Stimulated activated naive CD8-positive, alpha-beta T cell treated with anti-CD3 and anti-CD28 coated beads, Interleukin-15, Interleukin-2, amounts not matched to agents 100 ng/mL and 50 ng/mL, for 24 hours (primary cell): ENCODE measurements around the gene ATP2B1.
"Not testable (repeated sequence)": the region's sequence is repeated elsewhere in the genome, so short reads cannot be mapped to it uniquely, and the experiment has no call there.

Experiments used
- H3K27ac Mint-ChIP-seq: one replicate; pipeline ENCODE4 v1.8.0; 2021; ENCODE audit warnings: mild to moderate bottlenecking, mixed read lengths
- H3K27me3 Mint-ChIP-seq: one replicate; pipeline ENCODE4 v1.8.0; 2021; ENCODE audit warnings: mixed read lengths
- H3K36me3 Mint-ChIP-seq: one replicate; pipeline ENCODE4 v1.8.0; 2021; ENCODE audit warnings: low read depth, mixed read lengths
- H3K4me1 Mint-ChIP-seq: one replicate; pipeline ENCODE4 v1.8.0; 2021; ENCODE audit warnings: low read depth, mixed read lengths
- H3K4me3 Mint-ChIP-seq: one replicate; pipeline ENCODE4 v1.8.0; 2021; ENCODE audit warnings: mild to moderate bottlenecking, mixed read lengths
- H3K9me3 Mint-ChIP-seq: one replicate; pipeline ENCODE4 v1.8.0; 2021; ENCODE audit warnings: mixed read lengths

The ATP2B1 gene

GRCh38 chr12:89708565-89709156 lies at the start of gene ATP2B1:
Gene ATP2B1 (minus strand): TSS chr12:89708838. CDS start chr12:89655886, 52,952 bp downstream.
- Mint-ChIP-seq H3K4me3 (peak within 1 kb of the TSS; percentile 94), H3K27me3 (no peaks in the 10 kb centered on the region), H3K9me3 (no peaks in the 10 kb centered on the region), H3K36me3 (peaks cover 3% of the 10 kb centered on the region), H3K27ac (peak within 1 kb of the TSS; percentile 92), H3K4me1 (peaks cover 45% of the 10 kb centered on the region)

DNA sequence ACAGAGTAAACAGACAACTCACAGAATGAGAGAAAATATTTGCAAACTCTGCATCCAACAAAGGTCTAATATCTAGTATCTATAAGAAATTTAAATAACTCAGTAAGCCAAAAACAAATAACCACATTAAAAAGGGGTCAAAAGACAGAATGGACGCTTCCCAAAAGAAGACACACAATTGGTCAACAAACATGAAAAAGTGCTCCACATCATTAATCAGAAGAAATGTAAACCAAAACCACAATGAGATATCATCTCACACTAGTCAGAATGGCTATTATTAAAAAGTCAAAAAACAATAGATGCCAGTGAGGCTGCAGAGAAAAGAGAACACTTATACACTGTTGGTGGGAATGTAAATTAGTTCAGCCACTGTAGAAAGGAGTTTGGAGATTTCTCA lies 49.3 kb upstream of the ATP2B1 start:
- H3K27ac Mint-ChIP-seq, H3K4me3 Mint-ChIP-seq, H3K27me3 Mint-ChIP-seq, H3K36me3 Mint-ChIP-seq: not testable (repeated sequence)
- Mint-ChIP-seq H3K9me3 (peaks cover 11% of the 10 kb centered on the region), H3K4me1 (peaks cover 43% of the 10 kb centered on the region)

- Mint-ChIP-seq H3K27ac (peak overlapping the region; percentile 87), H3K27me3 (no peaks in the 10 kb centered on the region), H3K4me1 (peaks cover 41% of the 10 kb centered on the region), H3K36me3 (no peaks in the 10 kb centered on the region), H3K9me3 (peaks cover 11% of the 10 kb centered on the region), H3K4me3 (peak overlapping the region; percentile 35)
Measured at GRCh38 chr12:89756585-89757398, 48.2 kb upstream of the ATP2B1 start.

DNA sequence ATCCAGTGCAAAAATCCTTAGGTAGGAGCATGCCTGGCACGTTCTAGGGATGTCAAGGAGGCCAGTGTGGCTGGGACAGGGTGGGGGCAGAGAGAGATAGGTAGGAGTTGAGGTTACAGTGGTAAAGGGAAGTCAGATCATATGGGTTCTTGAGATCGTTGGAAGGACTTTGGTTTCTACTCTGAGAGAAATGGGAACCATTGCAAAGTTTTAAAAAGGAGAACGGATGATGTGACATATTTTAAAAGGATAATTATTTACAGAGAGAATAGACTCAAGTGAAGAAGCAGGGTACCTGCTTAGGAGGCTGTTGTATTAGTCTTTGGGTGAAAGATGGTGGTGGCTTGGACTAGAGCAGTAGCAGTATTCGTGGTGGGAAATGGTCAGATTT lies 47.6 kb upstream of the ATP2B1 start:
- Mint-ChIP-seq H3K4me1 (peaks cover 41% of the 10 kb centered on the region), H3K27ac (peak overlapping the region; percentile 87), H3K27me3 (no peaks in the 10 kb centered on the region), H3K36me3 (no peaks in the 10 kb centered on the region), H3K9me3 (peaks cover 11% of the 10 kb centered on the region), H3K4me3 (peak overlapping the region; percentile 35)

DNA sequence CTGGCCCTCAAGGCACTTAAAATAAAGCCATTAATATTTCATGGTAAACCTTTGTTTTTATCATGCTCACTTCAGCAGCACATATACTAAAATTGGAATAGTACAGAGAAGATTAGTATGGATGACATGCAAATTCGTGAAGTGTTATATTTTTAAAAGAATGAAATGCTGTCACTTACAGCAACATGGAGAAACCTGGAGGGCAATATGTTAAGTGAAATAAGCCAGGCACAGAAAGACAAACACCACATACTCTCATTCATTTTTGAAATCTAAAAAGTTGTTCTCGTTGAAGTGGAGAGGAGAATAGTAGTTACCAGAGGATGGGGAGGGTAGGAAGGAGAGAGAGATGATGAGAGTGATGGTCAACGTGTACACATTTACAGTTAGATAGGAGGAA lies 45.4 kb upstream of the ATP2B1 start:
- H3K36me3 Mint-ChIP-seq, result no peaks in the 10 kb centered on the region
- H3K4me3 Mint-ChIP-seq, result no peak overlapping the region
- no peaks in the 10 kb centered on the region for H3K27me3 Mint-ChIP-seq
- H3K4me1 Mint-ChIP-seq, result peaks cover 28% of the 10 kb centered on the region
- H3K9me3 Mint-ChIP-seq, result peaks cover 11% of the 10 kb centered on the region
- H3K27ac Mint-ChIP-seq, result no peak overlapping the region

- peaks cover 11% of the 10 kb centered on the region for H3K9me3 Mint-ChIP-seq
Measured at GRCh38 chr12:89752341-89752740, 43.7 kb upstream of the ATP2B1 start.

DNA sequence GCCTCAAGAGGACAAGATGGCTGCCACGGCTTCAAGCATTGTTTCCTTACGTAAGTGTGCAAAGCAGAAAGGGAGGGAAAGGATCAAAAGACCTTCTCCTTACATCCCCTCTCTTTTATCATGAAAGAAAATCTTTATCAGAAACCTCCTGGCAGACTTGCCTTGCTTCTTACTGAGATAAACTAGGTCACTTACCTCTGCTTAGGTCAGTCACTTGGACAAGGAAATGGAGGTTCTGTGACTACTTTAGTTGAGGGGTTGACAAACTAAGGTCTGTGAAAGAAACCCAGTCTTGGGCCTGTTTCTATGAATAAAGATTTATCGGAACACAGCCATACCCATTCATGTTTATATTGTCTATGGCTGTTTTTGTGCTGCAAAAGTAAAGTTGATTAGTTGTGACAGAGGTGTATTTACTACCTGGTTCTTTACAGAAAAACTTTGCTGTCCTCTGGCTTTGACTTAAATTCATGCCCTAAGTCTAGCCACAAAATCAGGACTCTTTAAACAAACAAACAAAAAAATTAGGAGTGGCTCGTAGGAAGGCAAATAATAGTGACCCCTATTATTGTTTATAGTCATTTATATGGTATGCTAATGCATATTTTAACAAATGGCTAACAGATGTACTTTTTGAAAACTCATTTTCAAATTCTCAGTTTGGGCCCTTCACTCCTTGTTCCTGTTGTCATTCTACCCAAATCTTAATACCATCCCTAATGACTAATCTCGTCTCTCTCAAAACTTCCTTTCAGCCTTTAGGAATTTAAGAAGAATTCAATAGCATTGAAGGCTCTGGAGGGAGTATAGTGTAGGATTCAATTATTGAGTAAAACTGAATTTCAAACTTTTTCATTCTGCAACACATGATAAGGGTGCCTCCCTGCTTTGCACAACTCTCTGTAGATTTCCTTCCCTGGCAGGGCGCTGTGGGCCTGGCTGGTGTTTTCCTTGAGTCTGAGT lies 42.0 kb upstream of the ATP2B1 start:
- no peaks in the 10 kb centered on the region for H3K36me3 Mint-ChIP-seq
- no peaks in the 10 kb centered on the region for H3K9me3 Mint-ChIP-seq
- H3K4me1 Mint-ChIP-seq, result peaks cover 4% of the 10 kb centered on the region
- H3K27ac Mint-ChIP-seq, result no peak overlapping the region
- no peaks in the 10 kb centered on the region for H3K27me3 Mint-ChIP-seq
- no peak overlapping the region for H3K4me3 Mint-ChIP-seq

More at GRCh38 chr12:89752341-89752740, 43.7 kb upstream of the ATP2B1 start:
- H3K4me1 Mint-ChIP-seq, result peaks cover 20% of the 10 kb centered on the region
- no peaks in the 10 kb centered on the region for H3K36me3 Mint-ChIP-seq
- no peaks in the 10 kb centered on the region for H3K27me3 Mint-ChIP-seq
- H3K27ac Mint-ChIP-seq, result no peak overlapping the region
- no peak overlapping the region for H3K4me3 Mint-ChIP-seq

- Mint-ChIP-seq H3K36me3 (no peaks in the 10 kb centered on the region), H3K4me1 (peaks cover 8% of the 10 kb centered on the region), H3K4me3 (no peak overlapping the region), H3K27me3 (no peaks in the 10 kb centered on the region), H3K27ac (no peak overlapping the region), H3K9me3 (no peaks in the 10 kb centered on the region)
Measured at GRCh38 chr12:89748791-89749190, 40.2 kb upstream of the ATP2B1 start.

GRCh38 chr12:89745286-89745685 lies 36.6 kb upstream of the ATP2B1 start:
- no peak overlapping the region for H3K4me3 Mint-ChIP-seq
- peaks cover 14% of the 10 kb centered on the region for H3K4me1 Mint-ChIP-seq
- H3K9me3 Mint-ChIP-seq, result peaks cover 17% of the 10 kb centered on the region
- H3K27ac Mint-ChIP-seq, result no peak overlapping the region
- H3K27me3 Mint-ChIP-seq, result no peaks in the 10 kb centered on the region
- peaks cover 10% of the 10 kb centered on the region for H3K36me3 Mint-ChIP-seq

GRCh38 chr12:89742337-89743022 lies 33.8 kb upstream of the ATP2B1 start:
- Mint-ChIP-seq H3K9me3 (peaks cover 29% of the 10 kb centered on the region), H3K4me3 (no peak overlapping the region), H3K4me1 (peaks cover 14% of the 10 kb centered on the region), H3K27me3 (no peaks in the 10 kb centered on the region), H3K36me3 (peaks cover 26% of the 10 kb centered on the region), H3K27ac (no peak overlapping the region)

GRCh38 chr12:89740943-89741342 lies 32.3 kb upstream of the ATP2B1 start:
- no peak overlapping the region for H3K4me3 Mint-ChIP-seq
- H3K9me3 Mint-ChIP-seq, result peaks cover 29% of the 10 kb centered on the region
- H3K4me1 Mint-ChIP-seq, result peaks cover 14% of the 10 kb centered on the region
- H3K27me3 Mint-ChIP-seq, result no peaks in the 10 kb centered on the region
- peaks cover 26% of the 10 kb centered on the region for H3K36me3 Mint-ChIP-seq
- no peak overlapping the region for H3K27ac Mint-ChIP-seq

GRCh38 chr12:89736995-89737394 lies 28.4 kb upstream of the ATP2B1 start:
- H3K4me1 Mint-ChIP-seq, result peaks cover 9% of the 10 kb centered on the region
- peaks cover 28% of the 10 kb centered on the region for H3K9me3 Mint-ChIP-seq
- no peak overlapping the region for H3K4me3 Mint-ChIP-seq
- peaks cover 32% of the 10 kb centered on the region for H3K36me3 Mint-ChIP-seq
- no peaks in the 10 kb centered on the region for H3K27me3 Mint-ChIP-seq
- no peak overlapping the region for H3K27ac Mint-ChIP-seq

DNA sequence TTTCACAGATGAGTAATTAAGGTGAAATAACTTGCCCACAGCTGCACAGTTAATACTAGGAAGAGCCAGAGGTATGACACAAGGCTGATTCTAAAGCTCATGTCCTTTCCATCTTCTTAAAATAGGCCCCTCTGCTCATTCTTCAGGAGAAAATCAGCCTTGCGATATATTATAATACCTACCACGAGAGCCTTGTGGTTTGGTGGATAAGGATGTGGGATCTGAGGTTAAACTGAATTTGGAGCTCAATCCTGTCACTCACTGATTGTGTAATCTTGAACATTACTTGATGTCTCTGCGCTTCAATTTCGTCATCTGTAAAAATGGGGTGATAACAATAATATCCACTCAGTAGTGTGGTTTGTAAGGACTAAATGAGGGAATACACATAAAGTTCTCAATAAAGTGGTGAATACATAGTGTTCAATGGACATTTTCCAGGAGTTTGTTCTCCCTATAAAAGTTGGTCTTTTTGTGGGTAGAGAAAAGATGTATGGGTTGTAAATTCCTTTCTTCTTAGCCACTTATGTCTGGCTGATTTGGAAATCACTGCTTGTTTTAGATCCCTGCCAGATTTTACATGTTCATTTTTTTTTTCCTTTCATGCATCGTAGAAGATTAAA lies 25.1 kb upstream of the ATP2B1 start:
- H3K27ac Mint-ChIP-seq, result no peak overlapping the region
- no peak overlapping the region for H3K4me3 Mint-ChIP-seq

DNA sequence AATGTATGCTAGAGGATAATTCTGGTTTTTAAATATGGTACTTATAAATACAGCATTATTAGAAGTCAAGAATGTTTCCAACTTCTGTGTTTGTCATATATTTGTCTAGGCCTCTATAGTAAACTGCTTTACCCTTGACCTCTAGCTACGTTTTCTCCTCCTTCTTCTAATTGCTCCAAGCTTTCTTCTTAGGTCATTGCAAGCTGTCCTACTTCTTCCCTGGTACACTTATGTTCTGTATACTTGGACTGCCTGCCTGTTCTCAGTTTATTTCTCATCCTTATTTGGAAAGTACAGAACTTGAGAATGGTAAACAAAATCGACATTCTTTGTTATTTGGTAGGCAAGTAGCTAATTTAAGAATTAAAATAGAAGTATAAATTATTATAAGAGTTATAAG lies 23.9 kb upstream of the ATP2B1 start:
- no peak overlapping the region for H3K4me3 Mint-ChIP-seq
- no peaks in the 10 kb centered on the region for H3K27me3 Mint-ChIP-seq
- H3K4me1 Mint-ChIP-seq, result peaks cover 9% of the 10 kb centered on the region
- H3K9me3 Mint-ChIP-seq, result peaks cover 13% of the 10 kb centered on the region
- no peak overlapping the region for H3K27ac Mint-ChIP-seq
- H3K36me3 Mint-ChIP-seq, result peaks cover 6% of the 10 kb centered on the region

More for the DNA sequence above, 25.1 kb upstream of the ATP2B1 start:
- Mint-ChIP-seq H3K4me1 (peaks cover 9% of the 10 kb centered on the region), H3K36me3 (peaks cover 10% of the 10 kb centered on the region), H3K27me3 (no peaks in the 10 kb centered on the region), H3K9me3 (peaks cover 3% of the 10 kb centered on the region)
